ENCODE measurements around the gene KCNK5.

DNA sequence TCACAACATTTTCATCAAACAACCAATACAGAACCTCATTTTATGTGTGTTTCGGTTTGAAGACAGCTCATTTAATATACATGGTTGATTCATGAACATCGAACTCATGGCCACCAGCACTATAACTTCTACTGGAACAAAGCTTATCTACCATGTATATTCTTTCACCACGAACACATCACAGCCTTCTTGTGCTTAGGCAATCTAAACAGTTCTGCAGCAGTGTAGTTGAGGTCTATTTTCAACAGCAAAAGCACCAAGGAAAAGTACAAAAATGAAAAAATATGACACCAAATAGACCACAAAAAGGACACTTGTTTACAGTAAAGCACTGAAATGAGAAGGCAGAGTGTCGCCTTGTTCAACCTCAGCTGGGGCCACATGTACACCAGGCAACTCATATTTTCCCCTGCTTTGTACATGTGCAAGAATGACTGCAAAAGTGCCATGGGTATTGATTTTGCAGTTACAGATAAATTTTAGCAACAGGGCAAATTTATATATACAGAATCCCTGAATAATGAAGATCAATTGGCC lies 25.8 kb upstream of the KCNK5 start:
- TF ChIP-seq POLR2A (IDR thresholded peaks at IDR 0.05; ENCODE audit: low read depth, low read length) (no peak), MAX (IDR thresholded peaks at IDR 0.05; ENCODE audit: insufficient read depth, insufficient read length) (no peak), POLR2AphosphoS5 (IDR thresholded peaks at IDR 0.05; ENCODE audit: insufficient read depth, low read depth, low read length) (no peak), GATA2 (IDR thresholded peaks at IDR 0.05; ENCODE audit: insufficient read depth, insufficient read length, low read depth, low read length) (no peak), EZH2 (IDR thresholded peaks at IDR 0.05; ENCODE audit: borderline replicate concordance, low read depth, low read length, severe bottlenecking) (no peak), FOS (IDR thresholded peaks at IDR 0.05; ENCODE audit: borderline replicate concordance, insufficient read depth, low read length) (no peak), JUN (IDR thresholded peaks at IDR 0.05; ENCODE audit: borderline replicate concordance, insufficient read depth, insufficient read length, low read depth) (no peak), MYC (IDR thresholded peaks at IDR 0.05; ENCODE audit: low read depth, low read length) (no peak)
- TF ChIP-seq, protein P1, sequence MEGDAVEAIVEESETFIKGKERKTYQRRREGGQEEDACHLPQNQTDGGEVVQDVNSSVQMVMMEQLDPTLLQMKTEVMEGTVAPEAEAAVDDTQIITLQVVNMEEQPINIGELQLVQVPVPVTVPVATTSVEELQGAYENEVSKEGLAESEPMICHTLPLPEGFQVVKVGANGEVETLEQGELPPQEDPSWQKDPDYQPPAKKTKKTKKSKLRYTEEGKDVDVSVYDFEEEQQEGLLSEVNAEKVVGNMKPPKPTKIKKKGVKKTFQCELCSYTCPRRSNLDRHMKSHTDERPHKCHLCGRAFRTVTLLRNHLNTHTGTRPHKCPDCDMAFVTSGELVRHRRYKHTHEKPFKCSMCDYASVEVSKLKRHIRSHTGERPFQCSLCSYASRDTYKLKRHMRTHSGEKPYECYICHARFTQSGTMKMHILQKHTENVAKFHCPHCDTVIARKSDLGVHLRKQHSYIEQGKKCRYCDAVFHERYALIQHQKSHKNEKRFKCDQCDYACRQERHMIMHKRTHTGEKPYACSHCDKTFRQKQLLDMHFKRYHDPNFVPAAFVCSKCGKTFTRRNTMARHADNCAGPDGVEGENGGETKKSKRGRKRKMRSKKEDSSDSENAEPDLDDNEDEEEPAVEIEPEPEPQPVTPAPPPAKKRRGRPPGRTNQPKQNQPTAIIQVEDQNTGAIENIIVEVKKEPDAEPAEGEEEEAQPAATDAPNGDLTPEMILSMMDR (IDR thresholded peaks at IDR 0.05; ENCODE audit: extremely low read depth in 1 of 2, insufficient read depth in 1 of 2, low read depth in 1 of 2, low read length in 2 of 2), result no peak
